ELR (cell line): Measurements from ENCODE around the gene FOXC1.
A peak's percentile ranks its signal among the peaks of the same experiment; 100 is the strongest.

Experiments used
- DNase-seq: peaks from one replicate; pipeline ENCODE4 v3.0.0-alpha.2; 2015; ENCODE audit warnings: low read depth

FOXC1 gene

DNA sequence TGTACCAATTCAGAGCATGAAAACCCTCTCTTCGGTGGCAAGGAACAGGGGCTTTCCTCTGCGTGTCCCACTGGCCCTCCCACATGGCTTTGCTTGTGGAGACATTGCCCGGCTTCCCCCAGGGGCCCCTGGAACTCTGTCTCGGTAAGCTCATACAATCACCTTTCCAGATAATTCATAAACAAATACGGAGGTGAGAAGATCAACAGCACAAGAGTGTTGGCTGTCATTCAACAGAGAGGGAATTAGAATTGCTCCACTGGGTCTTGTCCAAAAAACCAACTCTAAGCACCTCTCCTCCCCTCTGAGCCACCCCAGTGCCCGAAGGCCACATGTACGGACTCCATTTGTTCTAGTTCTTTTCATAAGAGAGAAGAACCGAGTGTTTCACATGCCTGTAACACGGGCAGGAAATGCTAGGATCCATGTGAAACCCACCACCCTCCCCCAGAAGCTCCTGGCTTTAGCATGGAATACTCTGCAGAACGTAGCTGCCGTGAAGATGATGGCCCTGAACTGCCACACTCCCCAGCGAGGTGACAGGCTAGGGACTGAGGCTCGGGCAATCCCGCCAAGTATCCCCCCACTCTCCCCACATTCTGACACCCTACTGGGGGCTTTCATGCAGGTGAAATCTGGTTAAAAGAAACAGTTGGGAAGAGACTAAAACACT, 24.6 kb upstream of the FOXC1 start:
- no peak for DNase-seq

GRCh38 chr6:1585669-1586049, 24.1 kb upstream of the FOXC1 start:
- DNase-seq: no peak

DNA sequence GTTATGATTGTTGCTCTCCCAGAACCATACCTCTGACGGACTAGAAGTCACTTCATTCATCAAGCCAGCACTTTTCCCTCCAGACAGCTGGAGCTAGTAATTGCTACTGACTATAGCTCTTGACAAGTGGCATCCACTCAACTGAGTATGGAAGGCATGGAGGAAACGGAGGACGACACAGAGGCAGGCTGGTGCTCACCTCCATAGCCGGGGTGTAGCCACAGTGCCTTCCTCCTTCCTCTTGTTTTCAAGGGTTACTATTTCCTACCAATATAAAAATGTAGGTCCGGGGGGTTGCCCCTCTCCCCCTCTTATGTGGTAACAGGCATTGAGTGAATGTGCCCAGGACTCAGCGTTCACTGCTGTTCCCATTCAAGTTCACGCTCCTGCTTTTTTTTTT, 23.5 kb upstream of the FOXC1 start:
- DNase-seq: no peak

DNA sequence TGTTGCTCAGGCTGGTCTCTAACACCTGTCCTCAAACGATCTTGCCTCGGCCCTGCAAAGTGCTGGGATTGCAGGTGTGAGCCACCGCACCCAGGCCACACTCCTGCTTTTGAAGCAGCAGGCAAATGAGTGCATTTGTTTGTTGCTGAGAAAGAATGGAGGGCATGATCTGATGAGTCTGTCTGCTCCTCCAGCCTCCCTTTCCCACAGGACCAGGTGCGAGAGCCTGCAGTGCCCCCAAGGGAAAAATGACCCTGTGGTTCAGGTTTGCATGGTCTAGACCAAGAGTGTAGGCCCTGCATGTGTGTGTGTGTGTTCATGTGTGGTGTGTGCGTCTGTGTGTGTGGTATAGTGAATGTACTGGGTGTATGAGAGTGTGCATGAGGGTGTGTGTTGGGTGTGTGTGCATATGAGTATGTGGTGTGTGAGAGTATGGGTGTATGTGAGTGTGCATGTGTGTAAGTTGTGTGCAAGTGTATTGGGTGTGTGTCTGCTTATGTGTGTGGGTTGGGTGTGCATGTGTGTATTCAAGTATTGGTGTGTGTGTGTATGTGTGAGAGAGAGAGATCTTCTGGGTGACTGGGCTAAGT, 22.8 kb upstream of the FOXC1 start:
- no peak for DNase-seq

GRCh38 chr6:1587546-1587945, 22.2 kb upstream of the FOXC1 start:
- no peak for DNase-seq

GRCh38 chr6:1587977-1588376, 21.7 kb upstream of the FOXC1 start:
- DNase-seq: no peak

- DNase-seq: no peak
These were observed 20.5 kb upstream of the FOXC1 start for GRCh38 chr6:1589208-1589607.

DNA sequence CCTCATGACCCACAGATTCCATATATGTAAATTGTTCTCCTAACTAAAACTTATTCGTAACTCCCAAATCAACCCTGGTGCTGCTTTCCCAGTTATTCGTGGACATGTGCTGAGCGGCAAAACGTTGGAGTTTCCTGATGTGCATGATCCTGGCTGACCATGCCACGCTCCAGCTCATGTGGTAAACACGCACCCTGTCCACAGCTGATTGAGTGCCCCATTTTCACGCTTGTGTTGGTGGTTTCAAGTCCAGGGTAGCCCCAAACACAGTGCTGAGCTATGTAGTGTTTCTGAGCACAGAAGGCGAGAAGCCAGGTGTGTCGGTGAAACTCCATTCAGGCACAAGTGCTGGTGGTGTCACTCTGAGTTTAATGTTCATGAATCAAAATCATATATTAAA, 19.1 kb upstream of the FOXC1 start:
- DNase-seq: no peak

GRCh38 chr6:1591243-1591642, 18.5 kb upstream of the FOXC1 start:
- no peak for DNase-seq

DNA sequence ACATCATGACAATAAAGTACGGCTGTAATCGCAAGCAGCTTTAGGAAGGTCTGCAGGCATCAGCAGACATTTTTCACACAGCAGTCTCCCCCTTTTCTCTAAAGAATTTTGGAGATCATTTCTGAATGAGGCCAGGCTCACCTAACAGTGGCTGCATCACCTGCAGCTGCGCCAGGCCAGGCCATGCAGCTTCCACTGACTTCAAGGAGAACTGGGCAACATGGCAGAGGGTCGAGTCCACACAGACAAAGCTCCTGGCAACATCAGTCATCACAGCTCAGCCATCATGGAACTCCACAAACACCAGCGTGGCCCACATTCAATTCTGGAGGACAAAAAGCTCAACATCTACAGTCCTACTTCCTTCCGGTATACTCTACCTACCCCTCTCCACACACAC, 17.8 kb upstream of the FOXC1 start:
- DNase-seq: no peak

- DNase-seq: no peak
These were observed 16.9 kb upstream of the FOXC1 start for GRCh38 chr6:1592852-1593251.

DNA sequence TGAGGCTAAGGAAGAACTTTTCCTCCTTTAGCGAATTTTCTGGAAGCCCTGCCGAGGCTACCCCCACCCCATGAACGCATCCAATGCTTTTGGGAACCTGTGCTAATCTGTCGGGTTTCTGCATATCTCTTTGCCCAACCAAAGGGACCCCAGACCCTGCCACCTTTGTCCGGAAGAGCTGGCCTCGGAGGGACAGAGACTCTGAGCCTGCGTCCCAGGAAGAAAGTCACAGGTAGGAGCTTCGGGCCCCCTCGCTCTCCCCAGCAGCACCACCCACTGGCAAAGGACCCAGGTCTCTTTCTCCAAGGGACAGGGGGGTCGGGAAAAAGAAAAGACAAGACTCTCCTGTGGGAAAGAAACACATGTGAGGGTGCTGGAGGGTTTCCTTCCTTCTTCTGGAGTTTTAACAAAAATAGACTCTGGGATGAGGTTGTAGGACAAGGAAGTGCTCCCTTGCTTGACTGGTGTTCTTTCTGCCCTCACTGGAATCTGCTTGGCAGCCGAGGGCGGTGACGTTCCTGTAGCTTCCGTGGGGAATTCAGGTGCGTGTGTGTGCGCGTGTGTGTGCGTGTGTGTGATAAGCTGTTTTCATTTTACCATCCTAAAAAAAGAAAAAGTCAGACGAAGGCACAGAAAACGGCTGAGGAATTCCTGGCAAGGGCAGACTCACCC, 16.3 kb upstream of the FOXC1 start:
- DNase-seq: no peak

- no peak for DNase-seq
These were observed 15.8 kb upstream of the FOXC1 start for GRCh38 chr6:1593958-1594314.

DNA sequence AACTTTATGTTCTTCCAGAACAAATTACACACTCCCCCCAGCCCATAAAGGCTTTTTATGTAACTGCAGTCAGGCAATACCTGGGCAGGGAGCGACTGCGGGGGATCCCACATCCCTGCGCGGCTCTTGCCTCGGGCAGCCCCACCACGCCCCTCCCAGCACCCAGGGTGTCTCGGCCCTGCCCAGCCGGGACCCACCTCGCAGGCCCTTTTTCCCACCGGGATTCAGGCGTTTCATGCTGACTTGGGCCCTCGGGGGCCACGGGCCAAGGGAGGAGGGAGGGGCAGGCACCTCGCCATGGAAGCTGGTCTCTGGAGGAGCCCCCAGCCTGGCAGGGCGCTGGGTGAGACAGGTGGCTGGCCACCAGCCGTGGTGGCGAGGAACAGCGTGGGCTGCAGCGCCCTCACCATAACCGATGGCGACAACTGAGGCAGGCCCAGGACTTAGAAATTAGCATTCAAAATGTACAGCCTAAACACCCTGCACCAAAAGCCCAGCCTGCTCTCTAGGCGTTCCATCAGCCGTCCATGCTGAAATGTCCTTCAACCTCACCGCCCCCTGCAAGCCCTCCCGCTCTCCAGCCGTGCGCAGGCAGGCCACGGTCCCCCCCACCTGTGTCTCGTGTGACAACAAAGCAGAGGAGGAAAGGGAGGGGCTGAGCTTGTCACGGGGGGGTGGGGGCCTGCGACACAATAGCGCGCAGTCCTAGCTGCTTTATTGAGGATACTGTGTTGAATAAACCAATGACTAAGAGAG, 15.1 kb upstream of the FOXC1 start:
- no peak for DNase-seq

- DNase-seq: no peak
These were observed 14.2 kb upstream of the FOXC1 start for GRCh38 chr6:1595271-1596087.

GRCh38 chr6:1596088-1596852, 13.4 kb upstream of the FOXC1 start:
- peak; percentile 54 for DNase-seq

GRCh38 chr6:1597121-1597744, 12.5 kb upstream of the FOXC1 start:
- DNase-seq: no peak

DNA sequence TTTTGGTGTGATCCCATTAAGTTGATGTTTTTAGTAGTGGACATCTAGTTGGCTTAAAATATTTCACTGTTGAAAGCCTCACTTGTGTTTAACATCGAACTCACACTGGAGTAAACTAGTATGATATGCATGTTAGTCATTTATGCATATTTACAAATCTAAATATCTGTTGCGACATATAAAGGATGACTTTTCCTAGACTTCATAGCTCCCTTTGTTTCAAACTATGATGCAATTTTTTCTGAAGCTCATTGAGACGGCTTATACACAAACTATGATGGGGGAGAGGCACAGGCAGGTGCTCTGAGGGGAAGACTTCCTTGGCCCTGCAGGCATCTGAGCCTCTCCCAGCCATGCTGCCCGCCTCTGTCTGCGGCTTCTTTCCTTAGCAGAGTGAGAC, 11.8 kb upstream of the FOXC1 start:
- peak; percentile 83 for DNase-seq

GRCh38 chr6:1598433-1598832, 11.3 kb upstream of the FOXC1 start:
- DNase-seq: no peak

DNA sequence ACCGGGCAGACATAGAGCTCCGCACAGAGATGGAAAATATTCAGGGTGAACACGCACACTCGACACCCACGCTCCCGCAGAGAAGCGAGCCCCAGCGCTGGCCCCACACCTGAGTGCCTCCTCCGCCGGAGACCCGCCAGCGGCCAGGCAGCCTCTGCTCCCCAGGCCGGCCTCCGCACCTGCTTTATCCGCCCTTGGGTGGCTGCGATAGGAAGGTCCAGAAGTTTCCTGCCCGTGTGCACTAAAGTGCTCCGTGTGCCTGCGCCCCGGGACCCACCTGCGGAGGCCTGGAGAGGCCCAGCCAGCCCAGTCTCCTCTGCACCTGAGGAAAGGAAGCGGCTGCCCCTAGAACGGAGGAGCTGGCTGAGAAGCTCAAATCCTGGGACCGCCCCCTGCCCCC, 10.8 kb upstream of the FOXC1 start:
- no peak for DNase-seq

DNA sequence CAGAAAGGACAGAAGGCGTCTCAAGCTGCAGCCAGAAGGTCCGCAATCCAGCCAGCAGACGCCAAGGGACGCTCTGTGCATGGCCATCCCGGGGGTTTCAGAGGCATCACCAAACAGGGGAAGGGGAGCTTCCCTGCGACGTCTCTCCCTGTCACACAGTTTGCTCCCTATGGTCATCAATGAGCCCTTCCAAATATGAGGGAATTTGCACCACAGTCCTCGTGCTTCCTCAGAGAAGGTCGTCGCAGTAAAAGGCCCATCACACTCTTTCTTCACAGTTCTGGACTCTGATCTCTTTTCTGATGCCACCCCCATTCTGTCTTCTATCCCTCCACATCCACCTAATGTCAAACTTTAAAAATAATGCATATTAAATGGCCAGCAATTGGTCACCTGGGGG, 10.2 kb upstream of the FOXC1 start:
- no peak for DNase-seq
